GM04503 (cell line): ENCODE measurements around the gene CD40LG.

Experiments
- DNase-seq: peaks from one replicate; pipeline ENCODE4 v3.0.0-alpha.2; 2012; ENCODE audit warnings: low read depth

The CD40LG gene

GRCh38 chrX:136647677-136648360 is at the start of gene CD40LG:
Gene CD40LG, plus strand, starts transcription at chrX:136648158. Its CDS starts 91 bp downstream, at chrX:136648249.
- DNase-seq, result no peak

- DNase-seq, result no peak
Measured at GRCh38 chrX:136598631-136599030, 49.3 kb upstream of the CD40LG start.

GRCh38 chrX:136600059-136600458 is 47.9 kb upstream of the CD40LG start:
- no peak for DNase-seq

GRCh38 chrX:136607236-136607635 is 40.7 kb upstream of the CD40LG start:
- no peak for DNase-seq

- no peak for DNase-seq
Measured at GRCh38 chrX:136608295-136608933, 39.5 kb upstream of the CD40LG start.

GRCh38 chrX:136616987-136617685 is 30.8 kb upstream of the CD40LG start:
- no peak for DNase-seq

- no peak for DNase-seq
Measured at GRCh38 chrX:136619899-136620505, 28.0 kb upstream of the CD40LG start.

- no peak for DNase-seq
Measured at GRCh38 chrX:136620780-136621179, 27.2 kb upstream of the CD40LG start.

GRCh38 chrX:136622568-136622967 is 25.4 kb upstream of the CD40LG start:
- DNase-seq, result no peak

- DNase-seq, result no peak
Measured at GRCh38 chrX:136623396-136623795, 24.6 kb upstream of the CD40LG start.

- DNase-seq, result no peak
Measured at GRCh38 chrX:136625246-136625645, 22.7 kb upstream of the CD40LG start.

GRCh38 chrX:136626237-136626636 is 21.7 kb upstream of the CD40LG start:
- no peak for DNase-seq

- DNase-seq, result no peak
Measured at GRCh38 chrX:136626891-136627290, 21.1 kb upstream of the CD40LG start.

- DNase-seq, result no peak
Measured at GRCh38 chrX:136627409-136627808, 20.5 kb upstream of the CD40LG start.

GRCh38 chrX:136629084-136629750 is 18.7 kb upstream of the CD40LG start:
- no peak for DNase-seq

GRCh38 chrX:136630881-136631280 is 17.1 kb upstream of the CD40LG start:
- DNase-seq, result no peak

GRCh38 chrX:136635235-136635634 is 12.7 kb upstream of the CD40LG start:
- no peak for DNase-seq

- DNase-seq, result no peak
Measured at GRCh38 chrX:136636121-136636520, 11.8 kb upstream of the CD40LG start.

- DNase-seq, result no peak
Measured at GRCh38 chrX:136639506-136640176, 8.3 kb upstream of the CD40LG start.

- DNase-seq, result no peak
Measured at GRCh38 chrX:136643243-136643642, 4.7 kb upstream of the CD40LG start.

GRCh38 chrX:136646602-136647239 is 1.2 kb upstream of the CD40LG start:
- no peak for DNase-seq
